Measurements from ENCODE around the gene NLGN4Y.
"Not testable (repeated sequence)": the region's sequence is repeated elsewhere in the genome, so short reads cannot be mapped to it uniquely, and the experiment has no call there.

NLGN4Y gene

GRCh38 chrY:14837466-14837865 lies 313.1 kb downstream of the NLGN4Y start:
- DNase-seq: no peak

GRCh38 chrY:14850734-14851133 lies 326.4 kb downstream of the NLGN4Y start:
- DNase-seq: peak in 1 of 4 experiments; percentile 1

- DNase-seq: no peak
These were observed 336.1 kb downstream of the NLGN4Y start for GRCh38 chrY:14860448-14860847.

- not testable (repeated sequence) for DNase-seq
These were observed 336.7 kb downstream of the NLGN4Y start for GRCh38 chrY:14861033-14861432.

GRCh38 chrY:14871971-14872370 lies 347.6 kb downstream of the NLGN4Y start:
- DNase-seq: no peak
